CD14-positive monocyte (primary cell): Measurements from ENCODE around the gene SLC7A10. TPM values are rescaled to one million over a fixed set of nuclear protein-coding genes. Genes with fewer than 3 reads are reported as not detected.
A peak's percentile ranks its signal among the peaks of the same experiment; 100 is the strongest.

Source experiments
- DNase-seq, 3 donors: peaks; one replicate each; pipeline ENCODE4 v3.0.0-alpha.2; 2011 to 2022
- H2AFZ ChIP-seq: 2 replicates; pipeline ENCODE4 v1.6.0; 2012; ENCODE audit warnings: mild to moderate bottlenecking, low read depth, low read length, inconsistent platforms; ENCODE audit not compliant: insufficient read depth, poor library complexity, severe bottlenecking
- H3K27ac ChIP-seq, 2 donors: 1 replicate in 1 of 2; 2 replicates in 1 of 2; pipeline ENCODE4 v1.5.1; 2012 to 2013; ENCODE audit warnings: low read length in 2 of 2, control low read depth in 1 of 2, inconsistent platforms in 1 of 2, low read depth in 1 of 2, mild to moderate bottlenecking in 1 of 2
- H3K27me3 ChIP-seq, 2 donors: one replicate each; pipeline versions ENCODE4 v1.6.0 to v1.6.1; 2011 to 2013; ENCODE audit warnings: low read length in 2 of 2; ENCODE audit not compliant: control insufficient read depth in 2 of 2, insufficient read depth in 2 of 2
- H3K36me3 ChIP-seq, 2 donors: replicated peaks in 1 of 2; 1 replicate in 1 of 2; 2 replicates in 1 of 2; pipeline versions ENCODE4 v1.5.1 to v1.6.1; 2012 to 2013; ENCODE audit warnings: low read length in 2 of 2, control low read depth in 1 of 2, inconsistent platforms in 1 of 2, mild to moderate bottlenecking in 1 of 2; ENCODE audit not compliant: insufficient read depth in 2 of 2, control insufficient read depth in 1 of 2
- H3K4me1 ChIP-seq, 2 donors: 1 replicate in 1 of 2; 2 replicates in 1 of 2; pipeline versions ENCODE4 v1.5.1 to v1.6.1; 2012 to 2013; ENCODE audit warnings: low read length in 2 of 2, control low read depth in 1 of 2, inconsistent platforms in 1 of 2, mild to moderate bottlenecking in 1 of 2, moderate library complexity in 1 of 2; ENCODE audit not compliant: insufficient read depth in 2 of 2, control insufficient read depth in 1 of 2
- H3K4me2 ChIP-seq: replicated peaks from 2 replicates; pipeline ENCODE3; 2012; ENCODE audit warnings: low read length, moderate library complexity, mild to moderate bottlenecking; ENCODE audit not compliant: poor library complexity, severe bottlenecking; ENCODE audit errors: extremely low read depth
- H3K4me3 ChIP-seq, 3 experiments: fragments of 200-600 bp in 1 of 3; sonication (generic) in 1 of 3; replicated peaks in 1 of 3; 1 replicate in 2 of 3; 2 replicates in 1 of 3; pipeline ENCODE4 v1.5.1; 2011 to 2013; ENCODE audit warnings: low read length in 3 of 3, mild to moderate bottlenecking in 3 of 3, control low read depth in 2 of 3, low read depth in 2 of 3, inconsistent platforms in 1 of 3, moderate library complexity in 1 of 3
- H3K79me2 ChIP-seq: 2 replicates; pipeline ENCODE4 v1.6.0; 2012; ENCODE audit warnings: mild to moderate bottlenecking, control low read depth, inconsistent platforms, low read length, moderate library complexity; ENCODE audit not compliant: insufficient read depth
- H3K9ac ChIP-seq: 2 replicates; pipeline ENCODE4 v1.6.0; 2017; ENCODE audit warnings: low read length, mild to moderate bottlenecking; ENCODE audit not compliant: insufficient read depth, poor library complexity, severe bottlenecking
- H3K9me3 ChIP-seq, 2 donors: replicated peaks in 1 of 2; 1 replicate in 1 of 2; 2 replicates in 1 of 2; pipeline versions ENCODE4 v1.5.1 to v1.6.1; 2012 to 2013; ENCODE audit warnings: low read length in 2 of 2, control low read depth in 1 of 2; ENCODE audit not compliant: control insufficient read depth in 1 of 2, insufficient read depth in 1 of 2
- H4K20me1 ChIP-seq: 2 replicates; pipeline ENCODE4 v1.6.0; 2012; ENCODE audit warnings: mild to moderate bottlenecking, low read length, control low read depth, moderate library complexity; ENCODE audit not compliant: insufficient read depth
- H3K27ac Mint-ChIP-seq, 7 donors: one replicate each; pipeline ENCODE4 v1.8.0; 2020; ENCODE audit warnings: mild to moderate bottlenecking in 7 of 7, mixed read lengths in 7 of 7, moderate library complexity in 6 of 7, inconsistent platforms in 2 of 7
- H3K27me3 Mint-ChIP-seq, 3 donors: one replicate each; pipeline ENCODE4 v1.8.0; 2021 to 2022; ENCODE audit warnings: low read depth in 3 of 3, mild to moderate bottlenecking in 3 of 3, mixed read lengths in 3 of 3, moderate library complexity in 3 of 3, inconsistent platforms in 1 of 3
- H3K36me3 Mint-ChIP-seq, 2 donors: one replicate each; pipeline ENCODE4 v1.8.0; 2020; ENCODE audit warnings: mixed read lengths in 2 of 2, inconsistent platforms in 1 of 2, mild to moderate bottlenecking in 1 of 2
- H3K4me1 Mint-ChIP-seq: one replicate; pipeline ENCODE4 v1.8.0; 2020; ENCODE audit warnings: mild to moderate bottlenecking, mixed read lengths
- H3K4me3 Mint-ChIP-seq, 2 donors: one replicate each; pipeline ENCODE4 v1.8.0; 2020; ENCODE audit warnings: mild to moderate bottlenecking in 2 of 2, mixed read lengths in 2 of 2, moderate library complexity in 1 of 2
- H3K9me3 Mint-ChIP-seq, 7 donors: one replicate each; pipeline ENCODE4 v1.8.0; 2020 to 2022; ENCODE audit warnings: mixed read lengths in 7 of 7, mild to moderate bottlenecking in 6 of 7, moderate library complexity in 6 of 7, inconsistent platforms in 2 of 7
- WGBS: methylation state at CpG from one replicate; pipeline ENCODE4 v1.1.5; 2013; ENCODE audit warnings: missing lambda C conversion rate; ENCODE audit not compliant: insufficient coverage; 5-methylcytosine and 5-hydroxymethylcytosine counted together
- intact Hi-C, 2 donors: fragments of 100-400 bp; cut with micrococcal nuclease; formaldehyde crosslinking; loops; one replicate each; pipeline versions ENCODE4 v1.15.0 to v1.15.1; 2023
- polyA plus RNA-seq, 3 donors: library from polyadenylated mRNA; depleted of rRNA in 1 of 3; unstranded in 2 of 3; stranded (reverse) in 1 of 3; fragments of 300-500 nt in 2 of 3; fragments of >200 nt in 1 of 3; fragmentation: Illumina TruSeq in 2 of 3; gene quantifications; 1 replicate in 2 of 3; 2 replicates in 1 of 3; pipeline ENCODE4 v1.2.3, GENCODE V29; 2012 to 2021
- TF ChIP-seq, protein P1 (sequence below): fragments of 200-600 bp; IDR thresholded peaks from one replicate; pipeline ENCODE4 v1.8.0; 2022; ENCODE audit warnings: antibody characterized with exemption, mild to moderate bottlenecking

Gene SLC7A10
- polyA plus RNA-seq, 3 donors = 0.52 TPM; not detected in 2

DNA sequence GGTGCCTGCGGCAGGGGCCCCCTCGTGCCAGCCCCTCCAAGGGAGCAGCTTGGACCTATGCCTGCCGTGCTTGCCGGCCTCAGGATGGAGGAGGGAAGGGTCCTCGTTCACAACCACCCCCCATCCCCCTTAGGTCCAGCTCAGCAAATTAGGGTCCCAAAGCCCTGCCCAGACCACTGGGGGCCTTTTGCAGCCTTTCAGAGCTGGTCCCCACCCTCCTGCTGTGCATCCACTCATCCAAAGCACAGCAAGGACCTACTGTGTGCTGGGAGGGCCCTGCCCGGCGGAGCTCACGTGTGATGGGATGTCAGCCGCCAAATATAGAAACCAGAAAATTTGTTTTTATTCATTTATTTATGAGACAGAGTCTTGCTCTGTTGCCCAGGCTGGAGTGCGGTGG is 16.5 kb upstream of the SLC7A10 start:
- no peak overlapping the region for H3K4me2 ChIP-seq
- H2AFZ ChIP-seq = no peak overlapping the region
- 100% methylated on average over 1 of the region's 10 CpGs for WGBS
- Mint-ChIP-seq H3K4me1 (peaks cover 10% of the 10 kb centered on the region), H3K9me3 (peaks cover 0 to 12% (median 9%) of the 10 kb centered on the region in 7 donors), H3K27ac (no peak overlapping the region), H3K36me3 (peaks cover 0 to 2% of the 10 kb centered on the region in 2 donors), H3K4me3 (no peak overlapping the region), H3K27me3 (peaks cover 1 to 11% (median 2%) of the 10 kb centered on the region in 3 donors)
- no peak overlapping the region for H3K9ac ChIP-seq
- H3K4me3 ChIP-seq = no peak overlapping the region
- DNase-seq = no peak
- H3K79me2 ChIP-seq = no peaks in the 10 kb centered on the region
- no peaks in the 10 kb centered on the region for H3K36me3 ChIP-seq
- H3K4me1 ChIP-seq = peaks cover 13 to 23% of the 10 kb centered on the region in 2 donors
- H3K27ac ChIP-seq = no peak overlapping the region
- intact Hi-C loops = no loop called here
- peaks cover 9 to 14% of the 10 kb centered on the region in 2 donors for H3K9me3 ChIP-seq
- H4K20me1 ChIP-seq = no peaks in the 10 kb centered on the region
- TF ChIP-seq, protein P1, sequence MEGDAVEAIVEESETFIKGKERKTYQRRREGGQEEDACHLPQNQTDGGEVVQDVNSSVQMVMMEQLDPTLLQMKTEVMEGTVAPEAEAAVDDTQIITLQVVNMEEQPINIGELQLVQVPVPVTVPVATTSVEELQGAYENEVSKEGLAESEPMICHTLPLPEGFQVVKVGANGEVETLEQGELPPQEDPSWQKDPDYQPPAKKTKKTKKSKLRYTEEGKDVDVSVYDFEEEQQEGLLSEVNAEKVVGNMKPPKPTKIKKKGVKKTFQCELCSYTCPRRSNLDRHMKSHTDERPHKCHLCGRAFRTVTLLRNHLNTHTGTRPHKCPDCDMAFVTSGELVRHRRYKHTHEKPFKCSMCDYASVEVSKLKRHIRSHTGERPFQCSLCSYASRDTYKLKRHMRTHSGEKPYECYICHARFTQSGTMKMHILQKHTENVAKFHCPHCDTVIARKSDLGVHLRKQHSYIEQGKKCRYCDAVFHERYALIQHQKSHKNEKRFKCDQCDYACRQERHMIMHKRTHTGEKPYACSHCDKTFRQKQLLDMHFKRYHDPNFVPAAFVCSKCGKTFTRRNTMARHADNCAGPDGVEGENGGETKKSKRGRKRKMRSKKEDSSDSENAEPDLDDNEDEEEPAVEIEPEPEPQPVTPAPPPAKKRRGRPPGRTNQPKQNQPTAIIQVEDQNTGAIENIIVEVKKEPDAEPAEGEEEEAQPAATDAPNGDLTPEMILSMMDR = no peak
- no peaks in the 10 kb centered on the region for H3K27me3 ChIP-seq

- H2AFZ ChIP-seq = no peak overlapping the region
- 8% methylated on average over 15 of the region's 22 CpGs for WGBS
- Mint-ChIP-seq H3K9me3 (peaks cover 0 to 12% (median 9%) of the 10 kb centered on the region in 7 donors), H3K27me3 (peaks cover 1 to 11% (median 2%) of the 10 kb centered on the region in 3 donors), H3K4me3 (no peak overlapping the region), H3K36me3 (peaks cover 0 to 2% of the 10 kb centered on the region in 2 donors), H3K4me1 (peaks cover 9% of the 10 kb centered on the region), H3K27ac (peak overlapping the region in 2 of 7 donors; percentile 31 to 55)
- peaks cover 13 to 18% of the 10 kb centered on the region in 2 donors for H3K4me1 ChIP-seq
- H3K27me3 ChIP-seq = no peaks in the 10 kb centered on the region
- peaks cover 9 to 14% of the 10 kb centered on the region in 2 donors for H3K9me3 ChIP-seq
- H4K20me1 ChIP-seq = no peaks in the 10 kb centered on the region
- TF ChIP-seq, protein P1 = peak; percentile 88
- H3K4me3 ChIP-seq = no peak overlapping the region
- intact Hi-C loops = no loop called here
- no peaks in the 10 kb centered on the region for H3K79me2 ChIP-seq
- no peak overlapping the region for H3K27ac ChIP-seq
- H3K4me2 ChIP-seq = peak overlapping the region; percentile 33
- H3K9ac ChIP-seq = no peak overlapping the region
- peak; percentile 35 to 68 (median 46) for DNase-seq
- no peaks in the 10 kb centered on the region for H3K36me3 ChIP-seq
Measured at GRCh38 chr19:33241530-33242101, 16.0 kb upstream of the SLC7A10 start.
